ENCODE data around the gene PDE7B.

The PDE7B gene

DNA sequence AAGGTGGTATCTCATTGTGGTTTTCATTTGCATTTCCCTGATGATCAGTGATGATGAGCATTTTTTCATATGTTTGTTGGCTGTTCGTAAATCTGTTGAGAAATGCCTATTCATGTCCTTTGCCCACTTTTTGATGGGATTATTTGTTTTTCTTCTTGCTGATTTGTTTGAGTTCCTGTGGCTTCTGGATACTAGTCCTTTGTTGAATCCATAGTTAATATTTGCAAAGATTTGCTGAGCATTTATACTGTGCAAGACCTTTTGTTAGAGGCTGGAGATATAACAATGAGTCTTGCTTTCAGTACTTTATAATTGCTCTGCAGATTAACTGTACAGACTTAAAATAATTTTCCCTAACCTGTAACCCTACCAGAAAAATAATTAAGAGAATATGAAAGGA, 35.6 kb downstream of the PDE7B start:
- DNase-seq (ENCODE audit: low read depth, low spot score), result no peak

GRCh38 chr6:135888818-135889217, 37.3 kb downstream of the PDE7B start:
- no peak for DNase-seq (ENCODE audit: low read depth, low spot score)

DNA sequence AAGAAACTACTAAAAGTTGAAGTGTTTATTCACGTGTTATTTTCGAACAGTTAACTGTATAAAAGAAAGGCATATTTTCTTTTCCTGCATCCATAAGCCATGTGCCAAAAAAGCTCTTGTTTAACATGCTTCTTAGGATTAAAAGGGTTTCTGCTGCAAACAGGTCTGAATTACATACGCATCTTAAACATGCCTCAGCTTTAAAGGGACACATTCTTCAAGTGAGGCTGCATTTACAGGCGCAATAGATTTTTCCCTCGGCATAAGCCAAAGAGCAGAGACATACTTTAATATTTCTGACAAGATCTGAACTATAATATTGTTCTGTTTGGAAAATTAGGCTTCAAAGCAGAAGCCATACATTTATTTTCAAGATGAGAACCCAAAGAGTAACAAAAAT, 39.4 kb downstream of the PDE7B start:
- DNase-seq (ENCODE audit: low read depth, low spot score), result no peak

DNA sequence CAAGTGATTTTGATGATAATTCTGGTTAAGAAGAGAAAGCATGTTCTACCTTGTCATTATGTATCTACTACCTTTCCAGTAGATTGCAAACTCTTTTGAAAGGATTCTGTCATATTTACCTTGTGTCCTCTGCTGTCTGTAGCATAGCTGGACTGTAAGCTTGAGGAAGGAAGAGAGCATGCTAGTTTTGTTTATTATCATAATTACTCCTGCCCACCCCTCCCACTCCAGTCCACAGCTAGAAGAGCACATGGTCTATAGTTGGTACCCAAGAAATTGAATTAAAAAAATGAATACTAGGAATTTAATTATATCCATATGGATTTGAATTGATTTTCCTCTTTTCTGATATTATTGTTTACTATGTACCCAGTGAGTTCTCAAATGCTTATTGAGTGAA, 40.2 kb downstream of the PDE7B start:
- DNase-seq (ENCODE audit: low read depth, low spot score), result no peak

DNA sequence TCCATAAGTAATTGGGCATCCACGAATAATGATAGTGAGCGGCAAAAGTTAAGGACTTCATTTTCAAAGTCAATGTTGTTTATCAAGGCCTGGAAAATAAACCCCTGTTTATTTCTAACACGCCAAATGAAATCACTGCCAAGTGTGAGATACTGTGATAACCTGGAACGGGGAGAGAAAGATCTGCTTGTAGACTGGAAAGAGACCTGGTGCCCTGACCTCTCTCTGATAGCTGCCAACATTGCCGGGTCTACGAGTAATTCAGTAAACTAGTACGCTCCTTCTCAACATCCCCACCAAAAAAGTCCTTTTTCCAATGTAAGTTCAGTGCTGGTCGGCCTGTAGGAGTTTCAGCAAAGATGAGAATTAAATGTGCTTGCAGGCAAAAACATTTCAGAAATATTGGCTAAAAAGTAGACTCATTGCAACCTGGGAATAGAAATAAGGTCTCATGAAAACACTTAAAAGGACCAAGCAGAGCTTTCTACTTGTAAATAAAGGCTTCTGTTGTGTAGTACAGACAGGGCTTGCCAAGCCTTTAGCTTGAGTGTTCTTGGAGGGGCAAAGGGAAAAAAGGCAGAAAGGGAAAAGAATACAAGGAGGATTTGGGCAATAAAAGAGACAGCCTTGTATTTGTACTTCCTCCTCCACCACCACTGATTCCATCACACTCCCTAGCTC, 43.9 kb downstream of the PDE7B start:
- no peak for DNase-seq (ENCODE audit: low read depth, low spot score)

- DNase-seq (ENCODE audit: low read depth, low spot score), result no peak
Measured at GRCh38 chr6:135897087-135897486, 45.6 kb downstream of the PDE7B start.

GRCh38 chr6:135901774-135902524, 50.4 kb downstream of the PDE7B start:
- DNase-seq (ENCODE audit: low read depth, low spot score), result no peak

DNA sequence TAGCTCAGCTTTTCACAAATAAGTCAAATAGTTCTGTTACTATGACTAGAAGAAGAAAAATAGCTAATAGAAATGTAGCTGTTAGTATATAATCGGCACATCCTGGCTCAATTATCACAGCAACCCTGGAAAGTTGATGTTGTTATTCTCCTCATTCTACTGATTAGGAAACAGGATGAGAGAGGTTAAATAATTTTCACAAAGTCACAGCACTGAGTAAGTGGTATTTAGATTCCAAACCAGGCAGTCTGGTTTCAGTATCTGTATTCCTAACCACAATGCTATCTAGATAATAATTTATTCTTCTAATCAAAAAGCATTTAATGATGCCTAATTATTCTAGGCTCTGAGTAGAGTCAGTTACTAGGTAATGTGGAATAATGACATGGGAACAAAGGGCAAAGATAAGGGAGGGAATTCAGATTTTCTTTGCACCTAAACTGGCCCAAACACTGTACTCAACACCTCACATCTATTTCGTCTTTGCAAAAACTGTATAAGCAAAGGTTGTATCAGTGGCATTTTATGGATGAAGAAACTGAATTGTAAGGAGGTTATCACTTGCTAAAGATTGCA, 51.3 kb downstream of the PDE7B start:
- no peak for DNase-seq (ENCODE audit: low read depth, low spot score)

- DNase-seq (ENCODE audit: low read depth, low spot score), result no peak
Measured at GRCh38 chr6:135904666-135905065, 53.2 kb downstream of the PDE7B start.

GRCh38 chr6:135905604-135906300, 54.3 kb downstream of the PDE7B start:
- DNase-seq (ENCODE audit: low read depth, low spot score), result no peak

DNA sequence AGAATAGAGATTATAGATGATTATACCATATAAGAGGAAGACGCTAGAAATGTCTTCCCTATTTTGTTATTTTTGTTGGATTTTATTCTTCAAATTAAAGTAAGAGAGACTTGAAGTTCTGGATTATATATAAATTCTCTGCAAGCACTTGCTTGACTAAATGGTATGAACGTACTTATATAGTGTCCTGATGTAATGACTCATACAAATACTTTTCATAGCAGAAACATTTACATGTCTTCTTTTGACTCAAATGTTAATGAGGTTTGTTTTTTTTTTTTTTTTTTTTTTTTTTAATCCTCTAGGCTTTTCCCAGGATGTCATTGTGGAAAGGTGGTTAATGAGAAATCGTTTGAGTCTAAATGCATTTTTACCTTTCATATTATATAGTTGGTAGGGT, 55.0 kb downstream of the PDE7B start:
- DNase-seq (ENCODE audit: low read depth, low spot score), result no peak

GRCh38 chr6:135906972-135907465, 55.5 kb downstream of the PDE7B start:
- DNase-seq (ENCODE audit: low read depth, low spot score), result no peak

DNA sequence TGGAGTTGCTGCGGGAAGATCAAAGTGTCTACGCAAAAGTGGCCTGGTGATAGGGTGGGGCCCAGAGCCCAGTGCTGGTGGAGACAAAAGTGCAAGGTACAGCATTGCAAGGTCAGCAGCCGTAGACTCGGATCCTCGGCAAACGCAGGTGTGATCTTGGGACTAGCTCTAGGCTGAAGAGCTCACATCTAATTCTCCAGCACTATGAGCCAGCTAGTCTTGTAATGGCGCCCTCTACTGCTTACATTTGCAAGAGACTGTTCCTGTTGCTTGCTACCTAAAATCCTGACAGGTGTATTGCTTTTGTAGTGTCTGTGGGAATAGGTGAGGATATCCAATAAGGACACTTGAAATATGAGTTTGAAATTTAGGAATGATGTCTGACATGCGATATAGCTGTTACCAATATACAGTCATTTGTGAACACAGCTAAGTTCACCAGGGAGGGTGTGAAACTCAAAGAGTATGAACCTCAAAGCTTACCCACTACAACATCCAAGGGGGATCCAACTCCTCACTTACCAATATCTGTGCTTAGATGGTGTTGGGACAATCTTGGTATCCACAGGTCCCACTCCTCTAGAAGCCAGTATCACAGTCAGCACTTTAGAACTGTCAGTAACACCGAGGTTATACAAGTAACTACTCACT, 58.4 kb downstream of the PDE7B start:
- peak; percentile 65 for DNase-seq (ENCODE audit: low read depth, low spot score)

DNA sequence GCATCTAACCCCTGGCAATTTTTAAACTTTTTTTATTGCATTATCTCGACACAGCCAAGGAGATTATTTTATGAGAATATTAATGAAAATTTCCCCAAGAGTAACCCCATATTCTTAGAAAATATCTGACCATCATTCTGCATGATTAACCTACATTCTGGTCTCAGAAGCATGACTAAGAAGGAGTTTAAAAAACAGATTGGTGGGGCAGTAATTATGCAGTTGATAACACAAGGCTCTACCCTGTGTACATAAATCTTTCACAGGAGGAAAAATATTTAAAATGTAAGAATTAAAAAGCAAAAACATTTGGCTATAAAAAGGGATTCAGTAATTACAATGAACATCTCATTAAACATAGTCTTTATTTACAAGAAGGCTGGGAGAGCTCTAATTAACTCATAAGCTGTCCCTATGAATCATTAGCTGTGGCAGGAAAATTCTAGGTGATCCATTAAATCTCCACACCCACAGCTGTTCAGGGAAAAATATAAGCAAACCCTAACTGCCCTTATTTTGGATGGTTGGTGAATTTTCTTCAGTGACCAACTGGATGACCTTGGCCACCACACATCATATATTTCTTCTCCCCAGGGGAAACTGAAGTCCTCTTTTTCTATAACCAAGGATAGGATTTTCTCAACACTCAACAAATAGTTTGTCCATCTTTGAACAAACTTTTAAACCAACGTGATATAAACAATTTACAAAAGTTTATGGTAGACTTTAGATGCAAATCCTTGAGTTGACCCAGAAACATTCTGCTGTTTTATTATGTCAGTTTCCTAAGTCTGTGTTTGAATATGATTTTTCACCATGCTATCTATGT, 59.5 kb downstream of the PDE7B start:
- DNase-seq (ENCODE audit: low read depth, low spot score), result no peak

DNA sequence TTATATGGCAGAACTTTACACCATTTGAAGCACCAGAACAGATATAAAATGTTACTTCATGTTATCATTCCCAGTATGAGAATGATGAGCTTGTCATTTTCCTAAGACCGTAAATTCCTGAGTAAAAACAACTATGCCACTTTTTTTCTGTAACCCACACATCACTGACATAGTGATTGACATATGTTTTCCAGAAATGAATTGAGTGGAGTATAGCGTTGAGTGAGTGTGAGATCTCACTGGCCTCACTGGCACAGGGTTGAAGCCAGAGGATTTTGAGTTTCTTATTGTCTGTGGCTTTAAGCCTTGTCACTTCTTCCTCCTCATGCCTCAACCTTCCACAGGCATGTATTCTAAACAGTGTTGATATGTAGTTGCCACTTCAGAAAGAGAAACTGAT, 62.3 kb downstream of the PDE7B start:
- no peak for DNase-seq (ENCODE audit: low read depth, low spot score)

- DNase-seq (ENCODE audit: low read depth, low spot score), result no peak
Measured at GRCh38 chr6:135919026-135919425, 67.5 kb downstream of the PDE7B start.

DNA sequence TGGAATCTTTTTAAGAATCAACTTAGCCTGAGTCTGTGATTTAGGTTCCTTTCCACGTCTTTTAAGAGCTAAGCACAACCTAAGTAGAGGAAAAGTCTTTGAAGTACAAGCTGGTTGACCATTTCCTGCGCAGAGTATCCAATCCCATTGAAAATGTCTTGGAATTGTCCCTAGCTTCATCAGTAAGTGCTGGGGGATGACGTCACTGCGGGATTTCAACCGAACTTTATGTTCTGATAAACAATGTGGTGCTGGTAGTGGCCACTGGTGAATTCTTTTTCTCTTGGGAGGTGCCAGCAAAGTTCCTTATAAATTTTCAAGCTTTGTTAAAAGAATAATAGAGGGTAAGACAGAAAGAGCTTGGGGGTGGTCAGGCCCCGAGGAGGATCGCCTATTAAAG, 69.2 kb downstream of the PDE7B start:
- DNase-seq (ENCODE audit: low read depth, low spot score), result no peak

DNA sequence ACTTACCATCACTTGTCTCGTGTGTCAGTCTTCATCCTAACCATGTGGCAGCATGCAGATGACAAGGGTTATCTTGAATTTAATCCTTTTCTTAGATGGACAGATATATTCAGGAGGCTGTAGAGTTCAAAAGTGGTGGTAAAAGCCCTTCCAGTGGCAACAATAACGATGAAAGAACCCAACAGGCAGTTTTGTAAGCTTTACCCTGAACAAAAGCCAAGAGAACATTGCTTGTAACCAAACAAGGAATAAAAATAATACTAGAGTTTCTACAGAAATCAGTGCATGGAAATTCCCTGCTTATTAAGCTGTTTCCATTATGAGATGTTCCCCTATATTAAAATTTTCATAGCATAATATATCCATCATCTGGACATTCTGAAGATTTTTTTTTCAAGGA, 69.7 kb downstream of the PDE7B start:
- no peak for DNase-seq (ENCODE audit: low read depth, low spot score)

DNA sequence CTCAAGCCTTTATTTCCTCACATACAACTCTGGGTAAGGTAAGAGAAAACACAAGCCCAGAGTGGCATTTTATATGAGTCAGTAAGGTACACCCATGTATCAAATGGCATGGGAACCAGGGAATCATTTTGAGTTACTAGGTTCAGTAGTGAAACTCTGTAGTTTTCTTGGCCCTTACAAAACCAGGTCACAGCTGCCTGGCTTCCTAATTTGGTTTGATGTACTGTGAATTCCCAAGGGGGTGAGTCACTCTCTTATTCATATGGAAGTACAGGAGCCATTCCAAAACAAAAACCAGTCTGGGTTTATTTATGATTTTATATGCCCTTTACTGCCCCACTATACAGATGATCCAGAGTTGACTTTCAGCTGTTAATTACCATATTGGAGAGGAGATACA, 70.7 kb downstream of the PDE7B start:
- DNase-seq (ENCODE audit: low read depth, low spot score), result peak; percentile 41

DNA sequence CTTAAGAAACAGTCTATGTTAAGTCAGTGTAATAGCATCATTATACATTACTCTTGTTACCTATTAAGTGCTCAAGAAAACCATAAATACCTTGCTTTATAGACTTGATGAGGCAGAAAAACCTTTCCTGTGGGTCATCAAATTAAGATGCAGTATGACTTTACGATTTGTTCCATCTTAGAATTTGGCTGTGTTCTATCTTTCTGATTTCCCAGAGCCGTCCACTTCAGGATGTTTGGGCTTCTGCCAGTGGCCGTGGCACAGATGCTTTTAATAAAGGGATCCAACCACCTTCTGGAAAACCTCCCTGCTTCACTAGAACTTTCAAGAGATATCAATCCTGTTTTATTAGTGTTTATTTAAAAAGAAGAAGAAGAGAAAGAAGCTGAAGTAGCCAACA, 71.2 kb downstream of the PDE7B start:
- no peak for DNase-seq (ENCODE audit: low read depth, low spot score)

DNA sequence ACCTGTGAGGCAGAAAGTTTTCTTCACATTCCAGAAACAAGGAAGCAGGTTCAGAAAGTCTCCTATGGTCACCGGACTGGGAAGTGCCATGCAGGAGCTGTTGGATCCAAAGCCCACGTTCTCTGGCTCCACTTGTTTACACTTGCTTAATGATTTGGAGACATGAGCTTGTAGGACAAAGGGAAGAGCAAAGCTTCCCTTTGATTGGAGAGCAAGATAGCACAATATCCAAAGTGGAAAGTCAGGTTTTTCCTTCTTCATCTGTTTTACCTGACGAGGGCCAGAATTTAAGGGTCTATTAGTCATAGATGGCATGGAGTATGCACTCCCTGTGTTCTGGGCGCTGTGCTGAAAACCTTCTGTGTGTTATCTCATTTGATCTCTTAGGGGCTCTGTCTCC, 81.2 kb downstream of the PDE7B start:
- peak; percentile 33 for DNase-seq (ENCODE audit: low read depth, low spot score)

Measured in ELF-1 (cell line).